Dermis microvascular lymphatic vessel endothelial cell (primary cell): Measurements from ENCODE around the gene MUC6. TPM values are rescaled to one million over a fixed set of nuclear protein-coding genes. Genes with fewer than 3 reads are reported as not detected.

Experiments used
- DNase-seq, 2 donors: peaks; one replicate each; pipeline versions ENCODE4 v3.0.0 to v3.0.0-alpha.2; 2010; ENCODE audit warnings: low read depth in 2 of 2
- total RNA-seq: library from RNA; depleted of rRNA; stranded (reverse); fragments of >200 nt; gene quantifications from 2 replicates; pipeline ENCODE4 v1.2.1, GENCODE V29; 2014

MUC6 gene
- total RNA-seq, 1 donor from 2014 or later: not detected

GRCh38 chr11:1052133-1053011 is 15.9 kb upstream of the MUC6 start:
- DNase-seq: no peak

- no peak for DNase-seq
These were observed 15.0 kb upstream of the MUC6 start for GRCh38 chr11:1051356-1052132.

- DNase-seq: peak in 1 of 2 donors; percentile 62
These were observed 14.2 kb upstream of the MUC6 start for GRCh38 chr11:1050581-1051355.

- no peak for DNase-seq
These were observed 13.5 kb upstream of the MUC6 start for GRCh38 chr11:1049911-1050580.

GRCh38 chr11:1049431-1049891 is 12.9 kb upstream of the MUC6 start:
- DNase-seq: no peak

- no peak for DNase-seq
These were observed 12.5 kb upstream of the MUC6 start for GRCh38 chr11:1049071-1049405.

- DNase-seq: no peak
These were observed 12.0 kb upstream of the MUC6 start for GRCh38 chr11:1048375-1049070.

GRCh38 chr11:1047595-1048156 is 11.2 kb upstream of the MUC6 start:
- DNase-seq: no peak

- DNase-seq: no peak
These were observed 7.6 kb upstream of the MUC6 start for GRCh38 chr11:1044160-1044559.

- DNase-seq: no peak
These were observed 7.1 kb upstream of the MUC6 start for GRCh38 chr11:1043563-1044096.

- DNase-seq: no peak
These were observed 6.4 kb upstream of the MUC6 start for GRCh38 chr11:1042626-1043562.

- no peak for DNase-seq
These were observed 5.6 kb upstream of the MUC6 start for GRCh38 chr11:1041936-1042608.

GRCh38 chr11:1041471-1041870 is 5.0 kb upstream of the MUC6 start:
- DNase-seq: no peak

GRCh38 chr11:1041149-1041467 is 4.6 kb upstream of the MUC6 start:
- no peak for DNase-seq

- DNase-seq: no peak
These were observed 4.1 kb upstream of the MUC6 start for GRCh38 chr11:1040428-1041148.

GRCh38 chr11:1039481-1040427 is 3.2 kb upstream of the MUC6 start:
- no peak for DNase-seq

GRCh38 chr11:1038921-1039320 is 2.4 kb upstream of the MUC6 start:
- DNase-seq: no peak
